Measurements from ENCODE around the gene TMEM182. TPM values are rescaled to one million over a fixed set of nuclear protein-coding genes. Genes with fewer than 3 reads are reported as not detected.

The TMEM182 gene
- total and polyA plus RNA-seq, 9 of the 15 experiments (the other 6 are each of a cell fraction or from before 2014, with no cell fraction given), result 5.2 to 11.4 (median 7.5) TPM

DNA sequence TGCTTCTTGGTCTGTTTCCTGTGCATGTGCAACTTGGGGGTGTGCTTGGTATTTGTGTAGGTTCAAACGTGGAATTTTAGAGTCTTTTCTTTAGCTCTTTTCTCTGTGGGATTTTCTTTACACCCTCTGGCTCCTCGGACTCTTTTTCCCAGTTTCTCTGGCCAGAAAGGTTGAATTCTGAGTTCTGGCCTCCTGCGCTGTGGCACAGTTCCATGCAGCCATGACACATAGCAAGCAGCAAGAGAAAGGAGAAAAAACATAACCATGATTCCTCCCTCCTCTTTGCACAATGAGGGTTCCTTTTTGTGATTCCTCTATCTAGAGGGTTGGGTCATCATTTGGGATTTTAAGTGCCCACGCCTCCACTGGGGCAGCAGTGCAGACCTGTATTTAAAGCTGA, 33.8 kb downstream of the TMEM182 start:
- FAIRE-seq, result no peak

More for the DNA sequence above, 33.8 kb downstream of the TMEM182 start:
- Histone ChIP-seq H3K27me3 (ENCODE audit: control insufficient read depth in 2 of 2, insufficient read depth in 2 of 2, low read length in 2 of 2) (no peaks in the 10 kb centered on the region), H2AFZ (ENCODE audit: low read depth, low read length) (no peak overlapping the region), H4K20me1 (replicated peaks; ENCODE audit: control insufficient read depth, insufficient read depth, low read length) (no peaks in the 10 kb centered on the region), H3K9me1 (ENCODE audit: control insufficient read depth, insufficient read depth, low read length) (no peaks in the 10 kb centered on the region), H3K4me1 (replicated peaks in 1 of 2; ENCODE audit: control insufficient read depth in 2 of 2, insufficient read depth in 2 of 2, low read length in 2 of 2) (no peaks in the 10 kb centered on the region), H3K4me3 (no peak overlapping the region), H3K4me2 (ENCODE audit: insufficient read depth, low read length) (no peak overlapping the region), H3K79me2 (ENCODE audit: control insufficient read depth, insufficient read depth, low read length) (no peaks in the 10 kb centered on the region), H3K9ac (ENCODE audit: insufficient read depth in 1 of 2, low read depth in 2 of 2, low read length in 2 of 2) (no peak overlapping the region), H3K9me3 (replicated peaks; ENCODE audit: control insufficient read depth, insufficient read depth, low read depth, low read length) (peaks cover 3% of the 10 kb centered on the region), H3K27ac (ENCODE audit: extremely low read depth, low read depth, low read length) (no peak overlapping the region), H3K36me3 (ENCODE audit: control insufficient read depth, insufficient read depth, low read length) (peaks cover 10% of the 10 kb centered on the region; the same call in 2 of the 3 replicates)
- ATAC-seq, result no peak
- no TSS peak for BruUV-seq (replicated peaks)
- 36% methylated on average over 4 of the region's 4 CpGs for WGBS (ENCODE audit: insufficient coverage, low coverage, missing lambda C conversion rate)
- in situ Hi-C loops (cut with MboI), result no loop called here
- CTCF ChIA-PET (ENCODE audit: low intra/inter-chr PET ratio), result no interaction called here
- POLR2A ChIA-PET, result no interaction called here
- no peak for DNase-seq (ENCODE audit: extremely low read depth in 1 of 4, low spot score in 3 of 4)
- intact Hi-C loops (cut with micrococcal nuclease), result no loop called here
- TF ChIP-seq NR4A1 (CRISPR knock-in tag; IDR thresholded peaks at IDR 0.05) (no peak), NR4A1 (tag; IDR thresholded peaks at IDR 0.05) (no peak), CEBPB (tag; IDR thresholded peaks at IDR 0.05) (no peak), FOXM1 (IDR thresholded peaks at IDR 0.05; ENCODE audit: low read depth) (no peak), FOXM1 (CRISPR knock-in tag; IDR thresholded peaks at IDR 0.05; ENCODE audit: low read depth) (no peak), GATA2 (CRISPR knock-in tag; IDR thresholded peaks at IDR 0.05) (no peak), GATAD2B (IDR thresholded peaks at IDR 0.05; ENCODE audit: borderline replicate concordance) (no peak), NFRKB (IDR thresholded peaks at IDR 0.05; ENCODE audit: low read depth) (no peak)
- TF ChIP-seq, protein P1, sequence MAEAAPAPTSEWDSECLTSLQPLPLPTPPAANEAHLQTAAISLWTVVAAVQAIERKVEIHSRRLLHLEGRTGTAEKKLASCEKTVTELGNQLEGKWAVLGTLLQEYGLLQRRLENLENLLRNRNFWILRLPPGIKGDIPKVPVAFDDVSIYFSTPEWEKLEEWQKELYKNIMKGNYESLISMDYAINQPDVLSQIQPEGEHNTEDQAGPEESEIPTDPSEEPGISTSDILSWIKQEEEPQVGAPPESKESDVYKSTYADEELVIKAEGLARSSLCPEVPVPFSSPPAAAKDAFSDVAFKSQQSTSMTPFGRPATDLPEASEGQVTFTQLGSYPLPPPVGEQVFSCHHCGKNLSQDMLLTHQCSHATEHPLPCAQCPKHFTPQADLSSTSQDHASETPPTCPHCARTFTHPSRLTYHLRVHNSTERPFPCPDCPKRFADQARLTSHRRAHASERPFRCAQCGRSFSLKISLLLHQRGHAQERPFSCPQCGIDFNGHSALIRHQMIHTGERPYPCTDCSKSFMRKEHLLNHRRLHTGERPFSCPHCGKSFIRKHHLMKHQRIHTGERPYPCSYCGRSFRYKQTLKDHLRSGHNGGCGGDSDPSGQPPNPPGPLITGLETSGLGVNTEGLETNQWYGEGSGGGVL (CRISPR knock-in tag; IDR thresholded peaks at IDR 0.05), result no peak
- TF ChIP-seq, protein P2, sequence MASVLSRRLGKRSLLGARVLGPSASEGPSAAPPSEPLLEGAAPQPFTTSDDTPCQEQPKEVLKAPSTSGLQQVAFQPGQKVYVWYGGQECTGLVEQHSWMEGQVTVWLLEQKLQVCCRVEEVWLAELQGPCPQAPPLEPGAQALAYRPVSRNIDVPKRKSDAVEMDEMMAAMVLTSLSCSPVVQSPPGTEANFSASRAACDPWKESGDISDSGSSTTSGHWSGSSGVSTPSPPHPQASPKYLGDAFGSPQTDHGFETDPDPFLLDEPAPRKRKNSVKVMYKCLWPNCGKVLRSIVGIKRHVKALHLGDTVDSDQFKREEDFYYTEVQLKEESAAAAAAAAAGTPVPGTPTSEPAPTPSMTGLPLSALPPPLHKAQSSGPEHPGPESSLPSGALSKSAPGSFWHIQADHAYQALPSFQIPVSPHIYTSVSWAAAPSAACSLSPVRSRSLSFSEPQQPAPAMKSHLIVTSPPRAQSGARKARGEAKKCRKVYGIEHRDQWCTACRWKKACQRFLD (CRISPR knock-in tag; IDR thresholded peaks at IDR 0.05), result no peak

Data from K562 (cell line).